GM23338 (cell line): ENCODE data around the gene NEK7. TPM values are rescaled to one million over a fixed set of nuclear protein-coding genes. Genes with fewer than 3 reads are reported as not detected.

Experiments used
- ATAC-seq: fragments of 200-7000 bp; cut with Tn5 transposase; 3 replicates; pipeline ENCODE4 v1.9.1; 2020
- DNase-seq: peaks from one replicate; pipeline ENCODE4 v3.0.0-alpha.2; 2015; ENCODE audit warnings: low spot score
- H2AFZ ChIP-seq: fragments of 200-600 bp; sonication (generic); 2 replicates; pipeline ENCODE4 v1.8.0; 2016; ENCODE audit warnings: antibody characterized with exemption, mild to moderate bottlenecking, moderate library complexity
- H3F3A ChIP-seq: fragments of 200-600 bp; sonication (generic); replicated peaks from 2 replicates; pipeline ENCODE4 v1.8.0; 2017; ENCODE audit warnings: antibody characterized with exemption, mixed run types, low read depth
- H3K27ac ChIP-seq: fragments of 200-600 bp; sonication (generic); 2 replicates; pipeline ENCODE4 v1.6.1; 2016; ENCODE audit warnings: low read depth
- H3K27me3 ChIP-seq: fragments of 200-600 bp; sonication (generic); 2 replicates; pipeline ENCODE4 v1.8.0; 2016; ENCODE audit warnings: mild to moderate bottlenecking, mixed run types, moderate library complexity; ENCODE audit not compliant: insufficient read depth
- H3K36me3 ChIP-seq: fragments of 200-600 bp; sonication (generic); 2 replicates; pipeline ENCODE4 v1.8.0; 2016; ENCODE audit warnings: mild to moderate bottlenecking; ENCODE audit not compliant: insufficient read depth
- H3K4me1 ChIP-seq: fragments of 200-600 bp; sonication (generic); 2 replicates; pipeline ENCODE4 v1.8.0; 2016; ENCODE audit warnings: mild to moderate bottlenecking, moderate library complexity; ENCODE audit not compliant: insufficient read depth
- H3K4me2 ChIP-seq: fragments of 200-600 bp; sonication (generic); 2 replicates; pipeline ENCODE4 v1.7.1; 2017; ENCODE audit warnings: mixed run types
- H3K4me3 ChIP-seq: fragments of 200-600 bp; sonication (generic); 2 replicates; pipeline ENCODE4 v1.6.1; 2016; ENCODE audit warnings: mixed run types
- H3K79me2 ChIP-seq: fragments of 200-600 bp; sonication (generic); replicated peaks from 2 replicates; pipeline ENCODE4 v1.8.0; 2017; ENCODE audit warnings: mild to moderate bottlenecking; ENCODE audit not compliant: insufficient read depth
- H3K9me2 ChIP-seq: fragments of 200-600 bp; sonication (generic); 2 replicates; pipeline ENCODE4 v1.8.0; 2017; ENCODE audit not compliant: insufficient read depth
- H4K20me1 ChIP-seq: fragments of 200-600 bp; sonication (generic); replicated peaks from 2 replicates; pipeline ENCODE4 v1.8.0; 2017; ENCODE audit warnings: mild to moderate bottlenecking; ENCODE audit not compliant: insufficient read depth
- H3K27ac Mint-ChIP-seq: 2 replicates; pipeline ENCODE4 v1.8.0; 2020; ENCODE audit warnings: inconsistent platforms, mild to moderate bottlenecking, moderate library complexity, mixed read lengths
- H3K27me3 Mint-ChIP-seq: 3 replicates; pipeline ENCODE4 v1.8.0; 2022; ENCODE audit warnings: low read depth, mild to moderate bottlenecking, moderate library complexity, mixed read lengths, inconsistent platforms; ENCODE audit not compliant: insufficient read depth, poor library complexity
- H3K36me3 Mint-ChIP-seq: 3 replicates; pipeline ENCODE4 v1.8.0; 2021; ENCODE audit warnings: low read depth, mild to moderate bottlenecking, inconsistent platforms, moderate library complexity, mixed read lengths
- H3K4me1 Mint-ChIP-seq: 3 replicates; pipeline ENCODE4 v1.8.0; 2020; ENCODE audit warnings: mild to moderate bottlenecking, inconsistent platforms, mixed read lengths
- H3K4me3 Mint-ChIP-seq: 3 replicates; pipeline ENCODE4 v1.8.0; 2021; ENCODE audit warnings: moderate library complexity, mild to moderate bottlenecking, inconsistent platforms, mixed read lengths
- H3K9me3 Mint-ChIP-seq: 3 replicates; pipeline ENCODE4 v1.8.0; 2020; ENCODE audit warnings: moderate library complexity, mild to moderate bottlenecking, inconsistent platforms, mixed read lengths
- CREB1 ChIP-seq: fragments of 250-450 bp; sonication (Bioruptor Pico); IDR thresholded peaks from 2 replicates; pipeline ENCODE4 v1.5.0; 2020; ENCODE audit warnings: low read depth, mild to moderate bottlenecking, moderate library complexity
- ETS1 ChIP-seq: IDR thresholded peaks from 2 replicates; pipeline ENCODE4 v1.6.1; 2016; ENCODE audit warnings: antibody characterized with exemption
- EZH2 ChIP-seq: fragments of 200-600 bp; sonication (generic); IDR thresholded peaks from one replicate; pipeline ENCODE4 v1.8.0; 2017; ENCODE audit warnings: antibody characterized with exemption, mild to moderate bottlenecking, low read depth; ENCODE audit not compliant: unreplicated experiment
- EZH2phosphoT487 ChIP-seq: fragments of 200-600 bp; sonication (generic); IDR thresholded peaks from one replicate; pipeline ENCODE4 v1.8.1; 2018; ENCODE audit warnings: antibody characterized with exemption; ENCODE audit not compliant: unreplicated experiment
- JUNB ChIP-seq: IDR thresholded peaks from one replicate; pipeline ENCODE4 v1.6.1; 2016; ENCODE audit warnings: antibody characterized with exemption; ENCODE audit not compliant: unreplicated experiment
- NANOG ChIP-seq: IDR thresholded peaks from 2 replicates; pipeline ENCODE4 v1.6.1; 2016; ENCODE audit warnings: antibody characterized with exemption, borderline replicate concordance
- POLR2AphosphoS5 ChIP-seq: IDR thresholded peaks from 2 replicates; pipeline ENCODE4 v1.6.1; 2016; ENCODE audit warnings: antibody characterized with exemption, low read depth
- REST ChIP-seq: IDR thresholded peaks from one replicate; pipeline ENCODE4 v1.6.1; 2018; ENCODE audit warnings: antibody characterized with exemption; ENCODE audit not compliant: unreplicated experiment
- STAT1 ChIP-seq: IDR thresholded peaks from one replicate; pipeline ENCODE4 v1.6.1; 2016; ENCODE audit warnings: antibody characterized with exemption; ENCODE audit not compliant: unreplicated experiment
- ZNF114 ChIP-seq: fragments of 250-450 bp; sonication (Bioruptor Pico); IDR thresholded peaks from 2 replicates; pipeline ENCODE4 v1.5.0; 2020; ENCODE audit warnings: mild to moderate bottlenecking, moderate library complexity
- ZNF331 ChIP-seq: fragments of 250-450 bp; sonication (Bioruptor Pico); IDR thresholded peaks from 2 replicates; pipeline ENCODE4 v1.5.0; 2020; ENCODE audit warnings: low read depth, mild to moderate bottlenecking, moderate library complexity
- ZNF462 ChIP-seq: fragments of 250-450 bp; sonication (Bioruptor Pico); IDR thresholded peaks from 2 replicates; pipeline ENCODE4 v1.5.0; 2020; ENCODE audit warnings: mild to moderate bottlenecking, moderate library complexity
- polyA plus RNA-seq: library from polyadenylated mRNA; unstranded; fragments of >200 nt; fragmentation: Nextera tagmentation; extraction: Ambion mirVana; gene quantifications from 2 replicates; pipeline ENCODE4 v1.2.1, GENCODE V29; 2016
- total RNA-seq: library from RNA; depleted of rRNA; stranded (reverse); fragments of >200 nt; shearing (Covaris generic); gene quantifications from 2 replicates; pipeline ENCODE4 v1.2.3, GENCODE V29; 2014

NEK7 gene
- total and polyA plus RNA-seq, 2 experiments from 2014 or later, result 4.8 to 15.3 TPM

- no peak overlapping the region for H3K4me3 Mint-ChIP-seq
- Histone ChIP-seq H3K27ac (no peak overlapping the region), H3K27me3 (no peaks in the 10 kb centered on the region), H4K20me1 (no peaks in the 10 kb centered on the region), H3K9me2 (no peaks in the 10 kb centered on the region), H3F3A (no peaks in the 10 kb centered on the region), H3K36me3 (no peaks in the 10 kb centered on the region), H3K4me2 (no peak overlapping the region), H3K79me2 (peaks cover 98% of the 10 kb centered on the region), H3K4me3 (no peak overlapping the region), H2AFZ (no peak overlapping the region), H3K4me1 (peaks cover 9% of the 10 kb centered on the region)
- H3K36me3 Mint-ChIP-seq, result no peaks in the 10 kb centered on the region
- ATAC-seq (no peak), DNase-seq (no peak)
- no peaks in the 10 kb centered on the region for H3K27me3 Mint-ChIP-seq
- H3K4me1 Mint-ChIP-seq, result peaks cover 40% of the 10 kb centered on the region
- H3K27ac Mint-ChIP-seq, result peak overlapping the region; percentile 51
- no peaks in the 10 kb centered on the region for H3K9me3 Mint-ChIP-seq
- TF ChIP-seq ZNF462 (CRISPR knock-in tag) (no peak), ETS1 (no peak), REST (no peak), EZH2phosphoT487 (no peak), POLR2AphosphoS5 (no peak), ZNF114 (CRISPR knock-in tag) (no peak), ZNF331 (CRISPR knock-in tag) (no peak), NANOG (no peak), STAT1 (no peak), CREB1 (CRISPR knock-in tag) (no peak), EZH2 (no peak), JUNB (no peak)
These were observed 15.1 kb downstream of the NEK7 start for GRCh38 chr1:198171667-198172540.
